Stimulated activated CD4-positive, alpha-beta T cell treated with anti-CD3 and anti-CD28 coated beads, TNF-alpha, amount 100 ng/mL, for 4 hours (primary cell): ENCODE data around the gene CHODL.

Experiments
- DNase-seq, 3 experiments: peaks; one replicate each; pipeline ENCODE4 v3.0.0-alpha.2; 2020; ENCODE audit warnings: low read depth in 3 of 3

The CHODL gene

GRCh38 chr21:18289876-18290275 lies 45.2 kb downstream of the CHODL start:
- no peak for DNase-seq

DNA sequence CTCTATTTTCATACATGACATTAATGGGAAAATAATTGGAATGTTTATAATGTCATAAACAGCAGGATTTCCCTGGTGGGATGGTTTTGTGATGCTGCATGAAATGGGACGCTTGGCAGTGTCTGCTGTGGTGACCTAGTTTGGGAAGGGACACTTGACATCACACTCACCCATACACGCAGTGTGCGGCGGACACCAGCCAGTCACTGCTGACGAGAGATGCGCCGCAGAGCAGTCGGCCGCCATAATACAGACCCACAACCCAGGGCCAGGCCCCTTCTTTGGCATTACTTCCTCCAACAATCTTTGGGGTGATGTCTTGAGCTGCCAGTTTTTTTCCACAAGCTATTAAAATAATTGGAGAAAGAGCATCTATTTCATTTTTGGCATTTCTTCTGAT lies 49.5 kb downstream of the CHODL start:
- DNase-seq = no peak

DNA sequence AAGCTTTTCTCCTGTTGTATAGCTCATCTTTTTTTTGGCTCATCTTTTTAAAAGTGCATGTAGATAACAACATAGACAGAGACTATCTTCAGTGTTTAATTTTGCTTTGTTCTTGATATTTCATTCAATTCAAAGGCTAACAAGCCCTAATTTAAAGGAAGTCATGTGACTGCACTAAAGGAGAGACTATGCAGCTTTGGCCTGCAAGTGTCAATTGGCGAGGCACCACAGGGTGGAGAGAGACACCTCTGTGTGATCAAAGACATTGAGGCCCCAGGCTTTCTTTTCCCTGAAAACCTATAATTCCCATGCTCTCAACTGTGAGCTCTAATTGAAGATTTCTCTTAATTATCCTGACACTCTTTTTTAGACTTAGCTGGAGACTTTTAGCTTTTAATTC lies 53.6 kb downstream of the CHODL start:
- DNase-seq = no peak
